ENCODE measurements around the gene FAM156B.
A peak's percentile ranks its signal among the peaks of the same experiment; 100 is the strongest.
"Not testable (repeated sequence)": the region's sequence is repeated elsewhere in the genome, so short reads cannot be mapped to it uniquely, and the experiment has no call there.

Gene FAM156B

DNA sequence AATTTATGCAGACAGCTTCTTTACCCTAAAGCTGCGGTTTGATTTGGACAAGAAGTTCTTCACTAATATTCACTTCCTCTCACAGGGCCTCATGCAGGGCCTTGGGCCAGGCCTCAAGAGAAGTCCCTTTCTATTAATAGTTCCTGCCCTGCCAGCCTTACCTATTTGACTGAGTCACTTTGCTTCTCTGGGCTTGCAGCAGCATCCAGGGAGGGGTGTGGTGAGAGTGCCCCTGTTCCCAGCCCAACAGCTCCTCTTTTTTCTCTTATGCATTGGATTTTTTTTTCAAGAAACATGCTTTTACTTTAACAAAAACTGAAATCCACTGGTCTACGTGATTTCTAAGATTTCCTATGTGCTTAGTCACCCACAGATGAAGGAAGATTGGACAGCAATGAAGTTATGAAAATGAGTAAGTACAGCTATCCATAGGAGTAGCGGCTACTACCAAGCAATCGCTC is 26.7 kb downstream of the FAM156B start:
- DNase-seq (ENCODE audit: low spot score) = peak; percentile 8

- DNase-seq (ENCODE audit: low spot score) = not testable (repeated sequence)
Measured at GRCh38 chrX:52930214-52930613, 33.1 kb downstream of the FAM156B start.

DNA sequence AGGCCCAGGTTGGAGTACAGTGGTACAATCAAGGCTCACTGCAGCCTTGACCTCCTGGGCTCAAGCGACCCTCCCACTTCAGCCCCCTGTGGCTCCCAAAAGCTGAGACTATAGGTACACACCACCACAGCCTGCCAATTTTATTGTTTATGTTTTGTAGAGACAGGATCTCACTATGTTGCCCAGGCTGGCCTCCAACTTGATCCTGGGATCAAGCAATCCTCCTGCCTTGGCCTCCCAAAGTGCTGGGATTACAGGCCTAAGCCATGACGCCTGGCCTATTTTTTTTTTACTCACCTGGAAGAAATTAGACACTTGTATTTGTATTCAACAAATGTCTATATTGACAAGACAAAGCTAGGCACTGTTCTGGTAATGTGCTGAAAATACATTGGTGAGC is 36.1 kb downstream of the FAM156B start:
- no peak for DNase-seq (ENCODE audit: low spot score)

DNA sequence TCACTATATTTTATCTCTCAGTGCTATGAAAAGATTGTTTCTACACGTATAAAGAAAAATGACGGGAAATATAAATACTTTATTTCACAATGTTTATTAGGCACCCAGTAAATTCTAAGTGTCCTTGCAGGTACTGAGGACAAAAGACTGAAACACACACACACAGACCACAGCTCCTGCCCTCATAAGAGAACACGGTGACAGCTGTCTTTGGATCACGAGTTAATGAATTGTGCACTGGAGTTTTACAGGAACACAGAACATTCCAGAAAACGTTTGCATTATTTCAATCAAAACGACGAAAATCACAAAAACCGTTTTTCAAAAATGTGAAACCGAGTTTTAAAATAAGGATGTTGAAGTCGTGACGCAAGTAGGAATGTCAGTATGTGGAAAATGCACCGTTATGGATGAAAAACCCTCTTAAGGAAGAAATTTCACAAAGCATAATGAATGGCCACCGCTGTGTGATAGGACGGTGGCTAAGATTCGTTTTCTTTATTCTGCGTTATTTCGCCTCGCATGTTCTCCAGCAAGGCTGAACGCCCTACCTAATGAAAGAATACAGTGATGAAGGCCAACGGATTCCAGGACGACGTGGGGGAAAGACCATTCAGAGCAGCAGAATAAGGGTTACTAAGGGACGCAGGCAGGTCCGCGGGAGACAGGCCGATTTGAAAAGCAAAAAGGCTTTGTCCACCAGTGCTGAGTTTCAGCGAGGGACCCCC is 37.0 kb downstream of the FAM156B start:
- DNase-seq (ENCODE audit: low spot score) = peak; percentile 2

DNA sequence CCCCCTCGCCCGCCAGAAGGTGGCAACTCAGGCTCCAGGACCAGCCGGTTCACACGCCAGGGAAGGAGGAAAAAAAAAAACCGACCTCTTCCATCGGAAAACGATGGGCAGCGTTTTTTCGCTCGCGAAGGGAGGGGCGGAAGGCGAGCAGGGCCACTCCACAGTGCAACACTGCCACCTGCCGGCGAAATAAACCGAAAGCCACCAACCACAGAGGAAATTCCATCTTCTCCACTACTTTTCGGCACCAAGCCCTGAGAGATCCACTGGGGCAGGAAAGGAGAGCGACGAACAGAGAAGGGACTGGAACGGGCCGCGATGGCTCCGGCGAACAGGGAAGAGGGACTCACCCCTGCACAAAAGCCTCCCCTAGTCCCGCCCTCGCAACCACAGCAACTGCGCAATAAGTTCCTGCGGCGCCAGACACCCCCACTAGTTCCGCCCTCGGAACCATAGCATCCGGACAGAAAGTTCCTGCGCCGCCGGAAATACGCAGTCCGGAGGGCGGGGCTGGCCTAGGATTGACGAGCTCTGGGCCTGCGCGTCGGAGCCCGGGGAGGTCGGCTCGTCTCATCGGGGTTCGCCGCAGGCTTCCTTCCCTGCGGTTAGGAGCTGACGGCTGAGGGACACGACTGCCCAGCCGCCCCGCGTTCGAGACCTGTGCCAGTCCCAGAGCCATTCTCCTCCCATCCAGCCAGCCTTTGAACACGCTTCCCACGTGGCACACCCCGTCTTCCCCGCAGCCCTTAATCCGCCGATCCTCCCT is 37.8 kb downstream of the FAM156B start:
- peak; percentile 91 for DNase-seq (ENCODE audit: low spot score)

DNA sequence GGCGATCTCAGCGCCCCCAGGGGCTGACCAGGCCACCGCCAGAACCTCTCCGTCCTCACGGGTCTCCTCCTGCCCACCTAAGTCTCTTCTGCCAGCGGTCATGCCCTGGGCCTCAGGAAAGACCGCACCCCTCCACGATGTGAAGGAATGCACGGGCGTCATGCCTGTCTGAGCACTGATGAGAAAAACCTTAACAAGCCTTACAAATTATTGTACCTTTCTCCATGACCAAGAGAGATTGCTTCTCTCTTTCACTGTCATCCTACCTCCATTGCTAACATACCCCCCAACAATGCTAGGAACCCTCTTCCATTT is 38.3 kb downstream of the FAM156B start:
- not testable (repeated sequence) for DNase-seq (ENCODE audit: low spot score)

GRCh38 chrX:52940704-52941103 is 43.6 kb downstream of the FAM156B start:
- not testable (repeated sequence) for DNase-seq (ENCODE audit: low spot score)

- not testable (repeated sequence) for DNase-seq (ENCODE audit: low spot score)
Measured at GRCh38 chrX:52941728-52942127, 44.6 kb downstream of the FAM156B start.

GRCh38 chrX:52945838-52946494 is 48.8 kb downstream of the FAM156B start:
- not testable (repeated sequence) for DNase-seq (ENCODE audit: low spot score)

GRCh38 chrX:52947501-52947900 is 50.4 kb downstream of the FAM156B start:
- DNase-seq (ENCODE audit: low spot score) = not testable (repeated sequence)

- not testable (repeated sequence) for DNase-seq (ENCODE audit: low spot score)
Measured at GRCh38 chrX:52948265-52948664, 51.1 kb downstream of the FAM156B start.

GRCh38 chrX:52949325-52949724 is 52.2 kb downstream of the FAM156B start:
- DNase-seq (ENCODE audit: low spot score) = not testable (repeated sequence)

DNA sequence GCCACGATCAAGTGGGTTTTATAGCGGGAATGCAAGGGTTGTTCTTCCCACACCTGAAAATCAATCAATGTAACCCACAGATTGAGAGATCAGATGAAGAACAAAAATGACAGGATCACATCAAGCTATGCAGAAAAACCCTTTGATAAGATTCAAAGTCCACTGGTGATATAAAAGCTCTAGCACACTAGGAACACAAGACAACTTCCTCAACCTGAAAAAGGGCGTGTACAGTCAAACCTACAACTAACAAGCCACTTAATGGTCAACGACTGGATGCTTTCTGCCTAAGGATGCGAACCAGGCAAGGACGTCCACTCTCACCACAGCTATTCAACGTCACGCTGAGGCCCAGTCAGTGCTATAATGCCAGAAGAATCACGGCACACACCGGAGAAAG is 52.8 kb downstream of the FAM156B start:
- DNase-seq (ENCODE audit: low spot score) = not testable (repeated sequence)
